Stimulated activated effector memory CD8-positive, alpha-beta T cell treated with anti-CD3 and anti-CD28 coated beads, Interleukin-12 subunit alpha, Interleukin-12 subunit beta, amount 100 ng/mL, for 72 hours (primary cell): ENCODE results near the gene TRIM67.

ENCODE experiments used
- ATAC-seq: fragments of 150-1000 bp; cut with Tn5 transposase; 2 replicates; pipeline ENCODE4 v1.10.0; 2021
- DNase-seq, 2 donors: peaks; one replicate each; pipeline ENCODE4 v3.0.0; 2021 to 2022; ENCODE audit warnings: low spot score in 2 of 2
- H3K27ac Mint-ChIP-seq: one replicate; pipeline ENCODE4 v1.8.0; 2022; ENCODE audit warnings: mild to moderate bottlenecking, mixed read lengths
- H3K36me3 Mint-ChIP-seq: one replicate; pipeline ENCODE4 v1.8.0; 2022; ENCODE audit warnings: mild to moderate bottlenecking, mixed read lengths
- H3K4me1 Mint-ChIP-seq: one replicate; pipeline ENCODE4 v1.8.0; 2022; ENCODE audit warnings: mixed read lengths
- H3K4me3 Mint-ChIP-seq: one replicate; pipeline ENCODE4 v1.8.0; 2022; ENCODE audit warnings: mild to moderate bottlenecking, mixed read lengths
- H3K9me3 Mint-ChIP-seq: one replicate; pipeline ENCODE4 v1.8.0; 2022; ENCODE audit warnings: mixed read lengths

The TRIM67 gene

DNA sequence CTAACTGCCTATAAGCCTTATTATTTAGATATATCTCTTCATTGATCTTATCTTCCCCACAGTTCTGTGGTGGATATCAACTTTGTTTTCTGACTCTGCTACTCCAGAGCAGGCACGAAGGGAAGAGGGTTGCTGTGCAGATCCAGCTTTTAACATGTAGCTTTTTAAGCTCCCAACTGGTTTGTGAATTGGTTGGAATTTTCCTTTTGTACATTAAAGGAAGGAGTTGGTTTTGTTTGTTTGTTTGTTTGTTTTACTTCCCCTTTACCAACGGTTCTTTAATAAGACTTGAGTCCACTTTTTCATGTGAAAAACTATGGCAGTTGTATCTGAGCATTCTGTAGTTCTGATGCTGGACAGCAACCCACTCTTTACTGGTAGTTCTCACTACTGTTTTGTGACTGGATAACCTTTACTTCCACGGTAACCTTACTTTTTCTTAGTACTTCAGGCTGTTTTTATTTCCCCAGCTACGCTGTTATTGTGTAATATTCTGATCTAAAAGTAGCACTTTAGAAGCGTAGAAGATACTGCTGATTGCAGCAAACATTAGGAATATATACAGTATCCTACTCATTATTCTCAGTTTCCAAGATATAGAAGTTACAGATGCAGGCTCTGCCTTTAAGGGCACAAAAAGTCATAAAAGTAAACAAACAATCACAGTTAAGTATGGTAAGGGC, 80.8 kb downstream of the TRIM67 start:
- Mint-ChIP-seq H3K4me3 (peak overlapping the region; percentile 95), H3K36me3 (peaks cover 44% of the 10 kb centered on the region), H3K27ac (peak overlapping the region; percentile 98), H3K9me3 (no peaks in the 10 kb centered on the region), H3K4me1 (peaks cover 44% of the 10 kb centered on the region)
- DNase-seq, result no peak
- no peak for ATAC-seq

DNA sequence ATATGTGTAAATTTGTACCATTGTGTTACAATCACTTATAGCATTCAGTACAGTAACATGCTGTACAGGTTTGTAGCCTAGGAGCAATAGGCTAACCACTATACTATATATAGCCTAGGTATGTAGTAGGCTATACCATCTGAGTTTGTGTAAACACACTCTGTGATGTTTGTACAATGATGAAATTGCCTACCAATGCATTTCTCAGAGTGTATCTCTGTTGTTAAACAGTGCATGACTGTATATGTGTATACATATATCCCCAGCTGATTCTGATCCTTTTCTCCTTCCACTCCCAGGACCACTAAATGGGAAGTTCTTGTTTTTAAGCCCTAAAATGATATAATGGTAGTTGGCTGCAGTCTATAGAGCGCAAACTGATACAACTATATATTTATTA, 86.9 kb downstream of the TRIM67 start:
- Mint-ChIP-seq H3K4me3 (no peak overlapping the region), H3K27ac (no peak overlapping the region), H3K36me3 (peaks cover 25% of the 10 kb centered on the region), H3K9me3 (no peaks in the 10 kb centered on the region), H3K4me1 (peaks cover 28% of the 10 kb centered on the region)
- ATAC-seq, result no peak
- no peak for DNase-seq

DNA sequence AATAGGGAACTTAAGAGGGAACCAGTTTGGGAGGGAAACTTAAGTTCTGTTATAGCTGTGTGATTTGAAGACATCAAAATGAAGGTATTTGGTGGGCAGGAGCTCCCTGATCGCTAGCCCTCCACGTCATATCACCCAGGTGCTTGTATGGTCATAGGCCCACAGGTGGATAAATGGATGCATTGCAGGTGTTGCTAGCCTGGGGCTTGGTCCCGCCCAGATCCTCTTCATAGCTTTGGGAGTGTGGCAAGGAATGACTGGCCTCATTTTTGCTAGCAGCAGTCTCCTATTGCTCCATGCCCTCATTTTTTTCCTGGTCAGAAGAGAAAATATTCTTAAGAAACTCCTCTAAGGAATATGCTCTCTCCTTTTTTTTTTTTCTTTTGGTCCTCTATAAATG, 90.5 kb downstream of the TRIM67 start:
- Mint-ChIP-seq H3K9me3 (no peaks in the 10 kb centered on the region), H3K4me1 (peaks cover 10% of the 10 kb centered on the region), H3K27ac (no peak overlapping the region), H3K4me3 (no peak overlapping the region), H3K36me3 (peaks cover 55% of the 10 kb centered on the region)
- DNase-seq (no peak), ATAC-seq (no peak)

DNA sequence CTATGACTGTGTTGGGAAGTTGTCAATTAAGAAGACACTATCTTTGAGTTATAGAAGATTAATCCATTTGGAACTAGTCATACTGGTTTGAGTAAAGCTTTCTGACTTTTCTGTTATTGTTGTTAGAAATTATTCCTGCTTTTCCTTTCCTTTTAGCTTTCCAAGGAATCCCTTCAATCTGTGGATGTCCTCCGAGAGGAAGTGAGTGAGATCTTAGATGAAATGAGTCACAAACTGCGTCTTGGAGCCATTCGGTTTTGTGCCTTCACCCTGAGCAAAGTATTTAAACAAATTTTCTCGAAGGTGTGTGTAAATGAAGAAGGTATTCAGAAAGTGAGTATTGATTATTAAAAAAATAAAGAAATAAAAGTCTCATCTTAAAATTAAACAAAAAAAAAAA, 98.5 kb downstream of the TRIM67 start:
- Mint-ChIP-seq H3K4me1 (peaks cover 6% of the 10 kb centered on the region), H3K9me3 (no peaks in the 10 kb centered on the region), H3K27ac (no peak overlapping the region), H3K36me3 (peaks cover 99% of the 10 kb centered on the region), H3K4me3 (no peak overlapping the region)
- ATAC-seq, result no peak
- DNase-seq, result no peak

DNA sequence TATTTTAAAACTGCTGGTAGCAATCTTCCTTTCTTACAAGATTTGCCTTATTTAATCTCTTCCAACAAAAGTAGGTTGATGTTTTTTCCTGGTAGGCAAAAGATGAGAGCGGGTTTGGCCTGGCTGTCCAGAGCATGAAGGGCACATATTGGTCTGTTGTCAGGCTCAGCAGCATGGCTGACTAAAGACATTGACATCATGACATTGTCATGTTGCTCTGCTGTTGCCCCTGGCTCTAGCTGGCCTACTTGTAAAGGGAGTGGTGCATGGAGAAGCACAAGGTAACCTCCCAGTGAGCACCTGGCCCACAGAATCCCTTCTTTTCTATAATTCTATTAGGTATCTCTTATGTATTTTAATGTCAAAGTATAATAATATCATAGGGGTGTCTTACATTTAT, 102.8 kb downstream of the TRIM67 start:
- H3K9me3 Mint-ChIP-seq, result no peaks in the 10 kb centered on the region
- no peak overlapping the region for H3K4me3 Mint-ChIP-seq
- no peaks in the 10 kb centered on the region for H3K4me1 Mint-ChIP-seq
- peaks cover 98% of the 10 kb centered on the region for H3K36me3 Mint-ChIP-seq
- ATAC-seq (no peak), DNase-seq (no peak)
- H3K27ac Mint-ChIP-seq, result peak overlapping the region; percentile 14

DNA sequence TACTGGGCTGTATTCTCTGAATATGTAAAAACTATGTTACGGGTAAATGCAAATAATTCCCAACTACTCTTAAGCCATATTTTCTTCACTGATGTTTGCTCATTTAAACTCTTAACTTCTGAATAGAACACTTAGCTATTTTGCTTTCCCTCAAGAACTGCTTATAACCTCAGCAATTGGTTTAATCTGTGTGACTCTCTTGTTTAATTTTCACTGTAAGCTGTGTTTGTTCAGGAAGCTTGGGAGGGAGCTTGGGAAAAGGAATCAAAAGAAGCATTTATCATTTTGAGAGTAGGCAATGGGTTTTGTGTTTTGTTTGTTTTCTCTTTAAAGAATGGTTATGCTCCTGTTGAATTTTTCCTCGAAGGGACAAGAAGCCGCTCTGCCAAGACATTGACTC, 103.5 kb downstream of the TRIM67 start:
- H3K36me3 Mint-ChIP-seq, result peaks cover 95% of the 10 kb centered on the region
- H3K27ac Mint-ChIP-seq, result no peak overlapping the region
- H3K4me1 Mint-ChIP-seq, result no peaks in the 10 kb centered on the region
- ATAC-seq (no peak), DNase-seq (no peak)
- no peak overlapping the region for H3K4me3 Mint-ChIP-seq
- no peaks in the 10 kb centered on the region for H3K9me3 Mint-ChIP-seq

DNA sequence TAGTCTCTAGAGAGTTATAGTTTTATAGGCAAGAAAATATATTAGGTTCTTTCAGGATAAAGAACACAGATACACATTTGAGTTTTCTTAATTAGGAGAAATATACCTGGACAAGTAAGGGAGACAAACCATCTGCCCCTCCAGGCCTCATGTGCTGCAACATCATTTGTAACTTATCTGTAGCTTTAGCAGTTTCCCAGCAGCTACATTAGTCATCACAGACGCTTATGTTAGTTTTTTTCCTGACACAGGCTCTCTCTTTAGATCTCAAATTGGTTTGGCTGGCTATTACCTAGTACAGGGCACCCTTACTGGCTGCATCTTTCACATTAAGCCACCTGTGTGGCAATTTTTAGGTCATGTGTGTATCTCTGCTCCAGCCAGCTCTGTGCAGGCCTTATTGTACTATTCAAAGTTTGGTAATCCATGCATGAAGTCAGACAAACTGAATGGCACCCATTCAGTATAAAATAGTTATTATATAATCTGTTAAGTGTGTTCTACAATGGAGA, 105.0 kb downstream of the TRIM67 start:
- H3K27ac Mint-ChIP-seq, result peak overlapping the region; percentile 26
- no peaks in the 10 kb centered on the region for H3K4me1 Mint-ChIP-seq
- H3K4me3 Mint-ChIP-seq, result no peak overlapping the region
- no peaks in the 10 kb centered on the region for H3K9me3 Mint-ChIP-seq
- no peak for DNase-seq
- no peak for ATAC-seq
- peaks cover 91% of the 10 kb centered on the region for H3K36me3 Mint-ChIP-seq
